ENCODE results near the gene LAMTOR1. TPM values are rescaled to one million over a fixed set of nuclear protein-coding genes. Genes with fewer than 3 reads are reported as not detected.

The LAMTOR1 gene
- total RNA-seq, 5 donors from 2014 or later (not counting 1 experiment from before 2014, with no cell fraction given), result 45.7 to 69.3 (median 62.5) TPM

DNA sequence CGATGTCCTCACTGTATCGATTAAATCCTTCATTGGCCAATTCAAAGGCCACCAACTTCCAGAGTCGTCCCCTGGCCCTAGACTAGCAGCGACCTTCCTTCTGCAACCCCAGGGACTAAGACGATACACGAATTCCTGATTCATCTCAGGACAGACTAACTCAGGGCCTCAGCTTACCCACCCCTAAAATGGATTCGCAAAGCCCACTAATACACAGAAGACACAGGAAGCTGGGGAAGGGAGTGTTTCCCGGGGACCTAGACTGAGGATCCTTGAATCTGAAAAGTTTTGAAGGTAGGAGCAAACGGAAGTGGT, 509 bp downstream of the LAMTOR1 start:
- Mint-ChIP-seq H3K9me3 (no peaks in the 10 kb centered on the region), H3K4me3 (peak overlapping the region; percentile 77 to 92 (median 89)), H3K36me3 (peaks cover 17% of the 10 kb centered on the region), H3K27me3 (no peaks in the 10 kb centered on the region), H3K27ac (peak overlapping the region; percentile 82 to 86), H3K4me1 (peaks cover 44 to 52% (median 49%) of the 10 kb centered on the region in 3 donors)
- no peaks in the 10 kb centered on the region for H3K27me3 ChIP-seq (replicated peaks in 1 of 2; ENCODE audit: control insufficient read depth in 2 of 2, extremely low read depth in 1 of 2, insufficient read depth in 2 of 2, low read length in 1 of 2)
- no peak for DNase-seq
- ATAC-seq (replicated peaks in 1 of 4), result peak in 1 of 4 experiments; percentile 3
- ChIA-PET POLR2A (no interaction called here), CTCF (interaction anchor here in 1 of 2 donors (1.3 kb wide), 1 partner anchor 77 kb away, joined by 4 read pairs; no protein-coding TSS in a partner anchor)
- no peaks in the 10 kb centered on the region for H3K9me3 ChIP-seq
- peak overlapping the region; percentile 82 to 89 for H3K4me3 ChIP-seq (ENCODE audit: control insufficient read depth in 1 of 2, extremely low read depth in 1 of 2, low read length in 1 of 2)
- peak overlapping the region; percentile 82 for H3K27ac ChIP-seq (ENCODE audit: low read length)
- 10% methylated on average over 4 of the region's 9 CpGs for WGBS (ENCODE audit: insufficient coverage)
- peaks cover 12 to 49% of the 10 kb centered on the region in 2 experiments for H3K4me1 ChIP-seq (ENCODE audit: control insufficient read depth in 1 of 2, extremely low read depth in 1 of 2, insufficient read depth in 2 of 2, low read length in 2 of 2)
- peaks cover 0 to 35% of the 10 kb centered on the region in 2 donors for H3K36me3 ChIP-seq (ENCODE audit: control insufficient read depth in 2 of 2, extremely low read depth in 1 of 2, insufficient read depth in 1 of 2, low read length in 1 of 2)

DNA sequence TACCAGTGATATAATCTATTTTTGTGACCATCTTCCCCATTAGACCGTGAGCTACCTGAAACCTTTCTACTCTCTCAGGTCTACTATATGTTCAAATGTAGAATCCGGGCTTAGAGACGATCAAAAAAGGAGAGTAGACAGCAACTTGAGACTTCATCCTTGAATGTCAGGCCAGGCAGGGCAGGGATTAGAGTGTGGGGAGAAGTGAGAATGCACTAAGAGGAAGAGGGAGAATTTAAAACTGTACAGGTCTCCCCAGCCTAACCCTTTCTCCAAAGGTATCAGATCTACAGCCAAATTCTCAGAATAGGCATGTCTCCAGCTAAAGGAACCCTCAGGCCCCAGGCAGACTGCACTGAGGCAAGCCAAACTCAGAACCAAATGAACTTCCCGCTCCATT, 935 bp downstream of the LAMTOR1 start:
- peaks cover 14% of the 10 kb centered on the region for H3K36me3 Mint-ChIP-seq
- no peak for ATAC-seq (replicated peaks in 1 of 4)
- Histone ChIP-seq H3K36me3 (ENCODE audit: control insufficient read depth in 2 of 2, extremely low read depth in 1 of 2, insufficient read depth in 1 of 2, low read length in 1 of 2) (peaks cover 0 to 37% of the 10 kb centered on the region in 2 donors), H3K4me3 (ENCODE audit: control insufficient read depth in 1 of 2, extremely low read depth in 1 of 2, low read length in 1 of 2) (peak overlapping the region; percentile 82 to 89), H3K27me3 (replicated peaks in 1 of 2; ENCODE audit: control insufficient read depth in 2 of 2, extremely low read depth in 1 of 2, insufficient read depth in 2 of 2, low read length in 1 of 2) (no peaks in the 10 kb centered on the region), H3K9me3 (no peaks in the 10 kb centered on the region), H3K4me1 (ENCODE audit: control insufficient read depth in 1 of 2, extremely low read depth in 1 of 2, insufficient read depth in 2 of 2, low read length in 2 of 2) (peaks cover 12 to 49% of the 10 kb centered on the region in 2 experiments), H3K27ac (ENCODE audit: low read length) (peak overlapping the region; percentile 82)
- no peak for DNase-seq
- WGBS (ENCODE audit: insufficient coverage), result 40% methylated on average over 1 of the region's 4 CpGs
- ChIA-PET CTCF (interaction anchor here in 1 of 2 donors (1.3 kb wide), 1 partner anchor 77 kb away, joined by 4 read pairs; no protein-coding TSS in a partner anchor), POLR2A (no interaction called here)
- peak overlapping the region; percentile 82 to 86 for H3K27ac Mint-ChIP-seq
- H3K4me3 Mint-ChIP-seq, result peak overlapping the region; percentile 77 to 92 (median 89)
- H3K9me3 Mint-ChIP-seq, result no peaks in the 10 kb centered on the region
- no peaks in the 10 kb centered on the region for H3K27me3 Mint-ChIP-seq
- peaks cover 44 to 53% (median 49%) of the 10 kb centered on the region in 3 donors for H3K4me1 Mint-ChIP-seq

DNA sequence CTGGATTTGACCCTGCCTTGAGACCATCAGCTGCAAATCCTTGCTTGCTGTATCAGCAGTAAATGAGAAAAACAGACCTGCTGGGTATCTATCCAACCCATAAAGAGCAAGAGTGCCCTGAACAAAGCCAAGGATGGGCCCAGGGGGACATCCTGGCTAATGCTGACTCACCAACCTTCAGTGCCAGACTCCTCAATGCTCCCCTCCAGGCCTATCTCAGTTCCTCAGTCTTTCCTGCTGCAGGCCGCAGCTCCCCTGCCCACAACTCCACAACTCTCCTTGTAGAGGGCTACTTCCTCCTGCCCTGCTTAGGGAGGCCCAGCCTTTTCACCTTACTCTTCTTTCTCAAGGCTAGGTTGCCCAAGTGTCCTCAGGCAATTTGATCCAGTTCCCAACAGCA, 2.6 kb downstream of the LAMTOR1 start:
- no peak overlapping the region for H3K4me3 Mint-ChIP-seq
- no peaks in the 10 kb centered on the region for H3K27me3 ChIP-seq (replicated peaks in 1 of 2; ENCODE audit: control insufficient read depth in 2 of 2, extremely low read depth in 1 of 2, insufficient read depth in 2 of 2, low read length in 1 of 2)
- H3K27ac Mint-ChIP-seq, result peak overlapping the region; percentile 61 to 86
- peaks cover under 1 to 43% of the 10 kb centered on the region in 2 donors for H3K36me3 ChIP-seq (ENCODE audit: control insufficient read depth in 2 of 2, extremely low read depth in 1 of 2, insufficient read depth in 1 of 2, low read length in 1 of 2)
- peaks cover 44 to 53% (median 49%) of the 10 kb centered on the region in 3 donors for H3K4me1 Mint-ChIP-seq
- H3K9me3 ChIP-seq, result no peaks in the 10 kb centered on the region
- ATAC-seq (replicated peaks in 1 of 4), result no peak
- H3K4me1 ChIP-seq (ENCODE audit: control insufficient read depth in 1 of 2, extremely low read depth in 1 of 2, insufficient read depth in 2 of 2, low read length in 2 of 2), result peaks cover 12 to 49% of the 10 kb centered on the region in 2 experiments
- peaks cover 18% of the 10 kb centered on the region for H3K36me3 Mint-ChIP-seq
- peak in 1 of 35 experiments; percentile 14 for DNase-seq
- POLR2A ChIA-PET, result no interaction called here
- CTCF ChIA-PET, result interaction anchor here (0.8 to 1.6 kb wide), 4 partner anchors 9 to 123 kb away, joined by 3 read pairs; partner anchors contain the start of gene ANAPC15 (in 1 of the 2)
- no peak overlapping the region for H3K27ac ChIP-seq (ENCODE audit: low read length)
- no peak overlapping the region for H3K4me3 ChIP-seq (ENCODE audit: control insufficient read depth in 1 of 2, extremely low read depth in 1 of 2, low read length in 1 of 2)
- no peaks in the 10 kb centered on the region for H3K27me3 Mint-ChIP-seq
- 86% methylated on average over 1 of the region's 1 CpG for WGBS (ENCODE audit: insufficient coverage)
- no peaks in the 10 kb centered on the region for H3K9me3 Mint-ChIP-seq

DNA sequence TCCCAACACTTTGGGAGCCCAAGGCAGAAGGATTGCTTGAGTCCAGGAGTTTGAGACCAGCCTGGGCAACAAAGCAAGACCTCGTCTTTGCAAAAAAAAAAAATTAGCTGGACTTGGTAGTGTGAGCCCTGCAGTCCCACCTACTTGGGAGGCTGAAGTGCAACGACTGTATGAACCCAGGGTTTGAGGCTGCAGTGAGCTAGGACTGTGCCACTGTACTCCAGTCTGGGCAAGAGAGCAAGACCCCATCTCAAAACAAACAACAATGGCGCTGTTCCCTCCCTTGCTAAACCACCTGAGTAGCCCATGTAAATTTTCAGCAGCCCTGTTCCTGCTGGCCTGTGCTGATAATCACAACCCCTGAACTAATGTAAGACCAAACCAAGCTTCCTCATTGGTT, 3.1 kb downstream of the LAMTOR1 start:
- H3K27ac Mint-ChIP-seq, result peak overlapping the region in 1 of 2 donors; percentile 86
- H3K36me3 Mint-ChIP-seq, result peaks cover 15% of the 10 kb centered on the region
- POLR2A ChIA-PET, result no interaction called here

DNA sequence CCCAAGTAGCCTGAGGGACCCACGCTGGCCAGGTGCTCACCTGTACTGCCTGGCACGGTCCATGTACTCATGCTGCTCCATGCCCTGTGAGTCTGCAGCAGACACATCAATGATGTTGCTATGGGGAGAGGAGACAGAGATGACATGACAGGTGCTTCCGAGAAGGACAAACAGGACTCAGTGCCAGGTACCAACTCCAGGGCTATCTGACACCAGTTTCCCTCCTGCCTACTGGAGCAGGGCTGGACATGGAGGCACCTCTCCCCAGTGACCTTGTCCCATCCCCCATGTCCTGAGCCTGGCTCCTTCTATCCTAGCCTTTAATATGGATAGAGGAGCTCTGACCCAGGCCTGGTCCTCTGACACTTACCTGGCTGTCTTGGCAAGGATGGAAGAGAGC, 4.4 kb downstream of the LAMTOR1 start:
- H3K27ac Mint-ChIP-seq, result no peak overlapping the region
- no peaks in the 10 kb centered on the region for H3K27me3 Mint-ChIP-seq
- H3K9me3 ChIP-seq, result no peaks in the 10 kb centered on the region
- DNase-seq (no peak), ATAC-seq (replicated peaks in 1 of 4) (no peak)
- POLR2A ChIA-PET, result no interaction called here
- H3K4me1 ChIP-seq (ENCODE audit: control insufficient read depth in 1 of 2, extremely low read depth in 1 of 2, insufficient read depth in 2 of 2, low read length in 2 of 2), result peaks cover 10 to 43% of the 10 kb centered on the region in 2 experiments
- CTCF ChIA-PET, result interaction anchor here in 1 of 2 donors (1.1 kb wide), 1 partner anchor 73 kb away, joined by 3 read pairs; no protein-coding TSS in a partner anchor
- peaks cover 5 to 53% of the 10 kb centered on the region in 2 donors for H3K36me3 ChIP-seq (ENCODE audit: control insufficient read depth in 2 of 2, extremely low read depth in 1 of 2, insufficient read depth in 1 of 2, low read length in 1 of 2)
- WGBS (ENCODE audit: insufficient coverage), result 100% methylated on average over 2 of the region's 3 CpGs
- peaks cover 22% of the 10 kb centered on the region for H3K36me3 Mint-ChIP-seq
- no peaks in the 10 kb centered on the region for H3K27me3 ChIP-seq (replicated peaks in 1 of 2; ENCODE audit: control insufficient read depth in 2 of 2, extremely low read depth in 1 of 2, insufficient read depth in 2 of 2, low read length in 1 of 2)
- H3K9me3 Mint-ChIP-seq, result no peaks in the 10 kb centered on the region
- H3K4me1 Mint-ChIP-seq, result peaks cover 35 to 39% (median 37%) of the 10 kb centered on the region in 3 donors
- H3K27ac ChIP-seq (ENCODE audit: low read length), result no peak overlapping the region
- no peak overlapping the region for H3K4me3 Mint-ChIP-seq
- H3K4me3 ChIP-seq (ENCODE audit: control insufficient read depth in 1 of 2, extremely low read depth in 1 of 2, low read length in 1 of 2), result no peak overlapping the region

More for the DNA sequence above, 3.1 kb downstream of the LAMTOR1 start:
- H3K4me1 Mint-ChIP-seq, result peaks cover 44 to 51% (median 47%) of the 10 kb centered on the region in 3 donors
- Histone ChIP-seq H3K27me3 (replicated peaks in 1 of 2; ENCODE audit: control insufficient read depth in 2 of 2, extremely low read depth in 1 of 2, insufficient read depth in 2 of 2, low read length in 1 of 2) (no peaks in the 10 kb centered on the region), H3K4me1 (ENCODE audit: control insufficient read depth in 1 of 2, extremely low read depth in 1 of 2, insufficient read depth in 2 of 2, low read length in 2 of 2) (peaks cover 12 to 49% of the 10 kb centered on the region in 2 experiments), H3K36me3 (ENCODE audit: control insufficient read depth in 2 of 2, extremely low read depth in 1 of 2, insufficient read depth in 1 of 2, low read length in 1 of 2) (peaks cover 5 to 46% of the 10 kb centered on the region in 2 donors), H3K9me3 (no peaks in the 10 kb centered on the region), H3K4me3 (ENCODE audit: control insufficient read depth in 1 of 2, extremely low read depth in 1 of 2, low read length in 1 of 2) (no peak overlapping the region), H3K27ac (ENCODE audit: low read length) (no peak overlapping the region)
- DNase-seq (no peak), ATAC-seq (replicated peaks in 1 of 4) (no peak)
- H3K4me3 Mint-ChIP-seq, result no peak overlapping the region
- H3K9me3 Mint-ChIP-seq, result no peaks in the 10 kb centered on the region
- H3K27me3 Mint-ChIP-seq, result no peaks in the 10 kb centered on the region
- CTCF ChIA-PET, result interaction anchor here (1.2 to 1.6 kb wide), 2 partner anchors 9 to 121 kb away, joined by 3 read pairs; no protein-coding TSS in a partner anchor
- WGBS (ENCODE audit: insufficient coverage), result 70% methylated on average over 2 of the region's 3 CpGs

DNA sequence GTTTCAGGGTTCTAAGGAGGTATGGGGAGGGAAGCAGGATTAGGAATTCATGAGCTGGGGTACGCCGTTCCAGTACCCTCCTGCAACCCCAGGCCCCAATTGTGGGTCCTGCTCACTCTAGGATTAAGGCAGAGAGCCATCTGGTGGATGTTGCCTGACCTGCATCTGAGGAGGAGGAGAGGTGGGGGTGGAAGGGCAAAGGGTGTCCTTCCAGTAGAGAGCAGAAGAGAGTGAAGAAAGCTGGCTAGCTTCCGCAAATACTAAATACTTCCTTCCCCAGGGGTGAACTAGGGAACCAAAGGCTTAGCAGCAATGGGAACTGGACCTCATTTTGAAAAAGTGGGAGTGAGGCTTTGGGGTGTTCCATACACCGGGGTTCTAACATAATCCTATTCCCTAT, 11.8 kb downstream of the LAMTOR1 start:
- Mint-ChIP-seq H3K4me1 (peaks cover 10 to 12% (median 11%) of the 10 kb centered on the region in 3 donors), H3K4me3 (no peak overlapping the region), H3K9me3 (no peaks in the 10 kb centered on the region), H3K27ac (peak overlapping the region; percentile 6 to 70), H3K27me3 (no peaks in the 10 kb centered on the region), H3K36me3 (peaks cover 17% of the 10 kb centered on the region)
- POLR2A ChIA-PET, result no interaction called here
- CTCF ChIA-PET, result interaction anchor here (0.6 to 2.5 kb wide), 21 partner anchors 9 to 340 kb away, joined by 3 to 40 read pairs (median 5); no protein-coding TSS in a partner anchor
- Histone ChIP-seq H3K4me1 (ENCODE audit: control insufficient read depth in 1 of 2, extremely low read depth in 1 of 2, insufficient read depth in 2 of 2, low read length in 2 of 2) (peaks cover 0 to 4% of the 10 kb centered on the region in 2 experiments), H3K27me3 (replicated peaks in 1 of 2; ENCODE audit: control insufficient read depth in 2 of 2, extremely low read depth in 1 of 2, insufficient read depth in 2 of 2, low read length in 1 of 2) (no peaks in the 10 kb centered on the region), H3K27ac (ENCODE audit: low read length) (no peak overlapping the region), H3K4me3 (ENCODE audit: control insufficient read depth in 1 of 2, extremely low read depth in 1 of 2, low read length in 1 of 2) (no peak overlapping the region), H3K9me3 (no peaks in the 10 kb centered on the region), H3K36me3 (ENCODE audit: control insufficient read depth in 2 of 2, extremely low read depth in 1 of 2, insufficient read depth in 1 of 2, low read length in 1 of 2) (peaks cover 5 to 36% of the 10 kb centered on the region in 2 donors)
- DNase-seq (peak; percentile 43 to 82 (median 67)), ATAC-seq (replicated peaks in 1 of 4) (peak; percentile 89 to 99 (median 90))
- 40% methylated on average over 2 of the region's 4 CpGs for WGBS (ENCODE audit: insufficient coverage)
